Peyer's patch (tissue), 4 donors: ENCODE data around the gene SPDYC. TPM values are rescaled to one million over a fixed set of nuclear protein-coding genes. Genes with fewer than 3 reads are reported as not detected.

Source experiments
- DNase-seq, 3 donors: peaks; one replicate each; pipeline ENCODE4 v3.0.0-alpha.2; 2017 to 2019
- H3K27ac ChIP-seq, 4 donors: fragments of 200-600 bp; sonication (generic); one replicate each; pipeline ENCODE4 v1.5.1; 2016 to 2019
- H3K27me3 ChIP-seq, 2 donors: fragments of 200-600 bp; sonication (generic); one replicate each; pipeline ENCODE4 v1.5.1; 2019
- H3K36me3 ChIP-seq, 3 donors: fragments of 200-600 bp; sonication (generic); one replicate each; pipeline ENCODE4 v1.5.1; 2016 to 2019
- H3K4me1 ChIP-seq, 4 donors: fragments of 200-600 bp; sonication (generic); one replicate each; pipeline ENCODE4 v1.5.1; 2016 to 2019
- H3K4me3 ChIP-seq, 4 donors: fragments of 200-600 bp; sonication (generic); 1 replicate in 3 of 4; 2 replicates in 1 of 4; pipeline ENCODE4 v1.5.1; 2016 to 2019; ENCODE audit warnings: mild to moderate bottlenecking in 1 of 4
- H3K9me3 ChIP-seq, 4 donors: fragments of 200-600 bp; sonication (generic); one replicate each; pipeline ENCODE4 v1.5.1; 2016 to 2019; ENCODE audit warnings: mild to moderate bottlenecking in 1 of 4
- POLR2A ChIP-seq, 2 donors: fragments of 450-650 bp; IDR thresholded peaks; one replicate each; pipeline ENCODE4 v1.5.1; 2017; ENCODE audit warnings: antibody characterized with exemption in 2 of 2, mild to moderate bottlenecking in 2 of 2, moderate library complexity in 2 of 2
- total RNA-seq, 4 donors: library from RNA; depleted of rRNA; stranded (reverse); fragments of >200 nt; gene quantifications; one replicate each; pipeline ENCODE4 v1.1.0, GENCODE V29; 2016
- TF ChIP-seq, protein P1 (sequence below), 6 experiments: fragments of 450-650 bp in 4 of 6; fragments of 200-600 bp in 2 of 6; sonication (generic) in 1 of 6; IDR thresholded peaks; one replicate each; pipeline ENCODE4 v1.5.1; 2017 to 2019; ENCODE audit warnings: antibody characterized with exemption in 6 of 6, mild to moderate bottlenecking in 3 of 6, moderate library complexity in 1 of 6

Gene SPDYC, protein sequence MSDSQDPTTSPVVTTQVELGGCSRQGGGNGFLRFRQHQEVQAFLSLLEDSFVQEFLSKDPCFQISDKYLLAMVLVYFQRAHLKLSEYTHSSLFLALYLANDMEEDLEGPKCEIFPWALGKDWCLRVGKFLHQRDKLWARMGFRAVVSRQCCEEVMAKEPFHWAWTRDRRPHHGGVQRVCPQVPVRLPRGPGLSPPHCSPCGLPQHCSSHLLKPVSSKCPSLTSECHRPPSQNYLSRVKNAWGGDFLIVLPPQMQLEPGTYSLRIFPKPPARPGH
- not detected for total RNA-seq

GRCh38 chr11:65170058-65170534 lies at the start of gene SPDYC:
SPDYC (plus strand) TSS chr11:65170233; CDS start chr11:65171358, 1,125 bp downstream.
- Histone ChIP-seq H3K9me3 (no peaks in the 10 kb centered on the region), H3K27me3 (no peaks in the 10 kb centered on the region), H3K4me1 (no peaks in the 10 kb centered on the region), H3K27ac (peak within 1 kb of the TSS in 3 of 4 donors; percentile 8 to 43 (median 28)), H3K4me3 (no peak within 1 kb of the TSS), H3K36me3 (no peaks in the 10 kb centered on the region)
- DNase-seq = no peak
- TF ChIP-seq POLR2A (IDR thresholded peaks at IDR 0.05) = no peak
- TF ChIP-seq, protein P1, sequence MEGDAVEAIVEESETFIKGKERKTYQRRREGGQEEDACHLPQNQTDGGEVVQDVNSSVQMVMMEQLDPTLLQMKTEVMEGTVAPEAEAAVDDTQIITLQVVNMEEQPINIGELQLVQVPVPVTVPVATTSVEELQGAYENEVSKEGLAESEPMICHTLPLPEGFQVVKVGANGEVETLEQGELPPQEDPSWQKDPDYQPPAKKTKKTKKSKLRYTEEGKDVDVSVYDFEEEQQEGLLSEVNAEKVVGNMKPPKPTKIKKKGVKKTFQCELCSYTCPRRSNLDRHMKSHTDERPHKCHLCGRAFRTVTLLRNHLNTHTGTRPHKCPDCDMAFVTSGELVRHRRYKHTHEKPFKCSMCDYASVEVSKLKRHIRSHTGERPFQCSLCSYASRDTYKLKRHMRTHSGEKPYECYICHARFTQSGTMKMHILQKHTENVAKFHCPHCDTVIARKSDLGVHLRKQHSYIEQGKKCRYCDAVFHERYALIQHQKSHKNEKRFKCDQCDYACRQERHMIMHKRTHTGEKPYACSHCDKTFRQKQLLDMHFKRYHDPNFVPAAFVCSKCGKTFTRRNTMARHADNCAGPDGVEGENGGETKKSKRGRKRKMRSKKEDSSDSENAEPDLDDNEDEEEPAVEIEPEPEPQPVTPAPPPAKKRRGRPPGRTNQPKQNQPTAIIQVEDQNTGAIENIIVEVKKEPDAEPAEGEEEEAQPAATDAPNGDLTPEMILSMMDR (IDR thresholded peaks at IDR 0.05) = no peak

GRCh38 chr11:65120831-65121230 lies 49.2 kb upstream of the SPDYC start:
- H3K4me1 ChIP-seq = peaks cover 3 to 42% (median 23%) of the 10 kb centered on the region in 4 donors
- H3K4me3 ChIP-seq = peak overlapping the region in 3 of 4 donors; percentile 75 to 89 (median 88)
- peak in 1 of 3 donors; percentile 12 for DNase-seq
- H3K27me3 ChIP-seq = no peaks in the 10 kb centered on the region
- no peaks in the 10 kb centered on the region for H3K9me3 ChIP-seq
- H3K36me3 ChIP-seq = peaks cover 0 to 39% (median 0%) of the 10 kb centered on the region in 3 donors
- peak overlapping the region; percentile 95 to 99 (median 96) for H3K27ac ChIP-seq
- TF ChIP-seq, protein P1 (IDR thresholded peaks at IDR 0.05) = no peak
- TF ChIP-seq POLR2A (IDR thresholded peaks at IDR 0.05) = no peak

- H3K27ac ChIP-seq = peak overlapping the region; percentile 95 to 99 (median 96)
- H3K9me3 ChIP-seq = no peaks in the 10 kb centered on the region
- H3K4me3 ChIP-seq = peak overlapping the region; percentile 75 to 89 (median 83)
- peaks cover 0 to 46% (median 0%) of the 10 kb centered on the region in 3 donors for H3K36me3 ChIP-seq
- H3K4me1 ChIP-seq = peaks cover 2 to 35% (median 18%) of the 10 kb centered on the region in 4 donors
- peak in 1 of 2 donors; percentile 15 for TF ChIP-seq POLR2A (IDR thresholded peaks at IDR 0.05)
- TF ChIP-seq, protein P1 (IDR thresholded peaks at IDR 0.05) = no peak
- H3K27me3 ChIP-seq = no peaks in the 10 kb centered on the region
- peak in 2 of 3 donors; percentile 71 to 74 for DNase-seq
Observed at GRCh38 chr11:65121447-65121864, 48.6 kb upstream of the SPDYC start.

DNA sequence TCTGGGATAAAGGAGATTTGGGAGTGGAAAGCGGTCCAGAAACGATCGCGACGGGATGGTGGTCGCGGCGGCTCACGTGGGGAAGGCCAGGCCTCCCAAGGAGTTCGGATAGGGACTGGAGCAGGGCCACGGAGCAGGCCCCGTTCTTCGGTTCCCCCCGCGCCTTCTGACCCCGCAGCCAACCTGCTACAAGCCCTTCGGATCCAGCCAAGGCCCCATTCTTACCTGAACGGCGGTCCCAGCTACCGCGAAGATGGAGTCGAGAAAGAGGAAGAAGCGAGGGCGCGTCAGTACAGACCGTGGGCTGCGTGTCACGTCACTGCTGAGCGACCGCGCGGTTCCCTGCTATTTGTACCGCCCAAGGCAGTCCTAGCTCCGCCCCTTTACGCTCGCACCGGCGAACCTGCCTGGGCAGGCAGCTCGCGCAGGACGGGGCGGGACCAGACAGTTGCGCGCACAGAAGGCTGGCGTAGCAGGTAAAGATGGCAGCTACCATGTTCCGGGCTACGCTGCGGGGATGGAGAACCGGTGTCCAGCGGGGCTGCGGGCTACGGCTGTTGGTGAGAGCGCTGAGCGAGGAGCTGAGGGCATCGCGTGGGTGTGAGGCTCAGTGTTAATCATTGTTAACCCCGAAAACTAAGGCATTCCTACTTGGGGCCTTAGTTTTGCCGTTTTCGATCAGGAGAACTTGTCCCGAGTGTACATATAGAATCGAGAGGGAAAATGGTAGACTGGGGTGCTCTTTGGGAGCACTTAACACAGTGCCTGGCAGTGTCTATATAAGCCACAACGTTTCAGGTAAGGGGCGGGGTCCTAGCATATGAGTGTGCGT lies 48.0 kb upstream of the SPDYC start, which contains the start of the genes FAU and MRPL49:
TSS of gene FAU (minus strand) at position 270 of the 832 bp plus-strand sequence. CDS start 321 bp downstream, outside the sequence.
TSS of gene MRPL49 (plus strand) at position 457 of the 832 bp plus-strand sequence. CDS start at position 483, 26 bp downstream.
- Histone ChIP-seq H3K27ac (peak within 1 kb of the TSS; percentile 95 to 99 (median 96)), H3K9me3 (no peaks in the 10 kb centered on the region), H3K27me3 (no peaks in the 10 kb centered on the region), H3K36me3 (peaks cover 0 to 52% (median 0%) of the 10 kb centered on the region in 3 donors), H3K4me1 (peaks cover 0 to 29% (median 13%) of the 10 kb centered on the region in 4 donors), H3K4me3 (peak within 1 kb of the TSS; percentile 75 to 89 (median 83))
- DNase-seq = peak; percentile 99 to 100 (median 99)
- peak; percentile 94 to 99 for TF ChIP-seq POLR2A (IDR thresholded peaks at IDR 0.05)
- TF ChIP-seq, protein P1 (IDR thresholded peaks at IDR 0.05) = peak in 1 of 6 experiments; percentile 18

DNA sequence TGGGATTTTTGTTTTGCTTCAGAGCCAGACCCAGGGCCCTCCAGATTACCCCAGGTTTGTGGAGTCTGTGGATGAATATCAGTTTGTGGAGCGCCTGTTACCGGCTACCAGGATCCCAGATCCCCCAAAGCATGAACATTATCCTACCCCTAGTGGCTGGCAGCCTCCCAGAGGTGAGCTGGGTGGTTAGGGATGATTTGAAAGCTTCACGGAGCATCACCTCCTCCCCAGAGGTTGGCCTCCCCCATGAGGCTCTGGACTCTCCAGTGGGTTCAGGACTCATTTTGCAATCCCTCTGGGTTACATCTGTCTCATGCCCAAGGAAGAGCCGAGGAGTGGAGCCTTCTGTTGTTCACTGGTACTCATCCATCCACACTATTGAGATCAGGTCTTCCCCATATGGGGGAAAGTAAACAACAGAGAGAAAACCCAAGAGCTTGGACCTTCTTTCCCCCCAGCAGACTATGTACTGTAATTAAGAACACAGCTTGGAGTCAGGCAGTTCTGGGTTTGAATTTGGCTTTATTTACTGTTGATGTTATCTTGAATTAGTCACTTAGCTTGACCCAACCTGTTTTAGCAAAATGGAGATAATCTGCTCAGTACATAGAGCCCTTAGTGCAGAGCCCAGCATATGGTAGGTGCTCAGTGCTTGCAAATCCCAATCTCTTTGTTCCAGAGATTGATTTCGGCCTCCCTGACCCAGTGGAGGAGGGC lies 45.4 kb upstream of the SPDYC start:
- H3K4me1 ChIP-seq = peaks cover 0 to 29% (median 13%) of the 10 kb centered on the region in 4 donors
- peak in 1 of 3 donors; percentile 42 for DNase-seq
- H3K4me3 ChIP-seq = no peak overlapping the region
- H3K27ac ChIP-seq = no peak overlapping the region
- peaks cover 0 to 67% (median 0%) of the 10 kb centered on the region in 3 donors for H3K36me3 ChIP-seq
- H3K27me3 ChIP-seq = no peaks in the 10 kb centered on the region
- TF ChIP-seq, protein P1 (IDR thresholded peaks at IDR 0.05) = no peak
- no peak for TF ChIP-seq POLR2A (IDR thresholded peaks at IDR 0.05)
- no peaks in the 10 kb centered on the region for H3K9me3 ChIP-seq
